HG03457 (cell line): ENCODE data around the gene ARHGDIB.

Source experiments
- ATAC-seq: cut with Tn5 transposase; IDR thresholded peaks from one replicate; pipeline ENCODE4 v1.9.1; 2021; ENCODE audit warnings: moderate number of reproducible peaks; ENCODE audit not compliant: unreplicated experiment

ARHGDIB gene

DNA sequence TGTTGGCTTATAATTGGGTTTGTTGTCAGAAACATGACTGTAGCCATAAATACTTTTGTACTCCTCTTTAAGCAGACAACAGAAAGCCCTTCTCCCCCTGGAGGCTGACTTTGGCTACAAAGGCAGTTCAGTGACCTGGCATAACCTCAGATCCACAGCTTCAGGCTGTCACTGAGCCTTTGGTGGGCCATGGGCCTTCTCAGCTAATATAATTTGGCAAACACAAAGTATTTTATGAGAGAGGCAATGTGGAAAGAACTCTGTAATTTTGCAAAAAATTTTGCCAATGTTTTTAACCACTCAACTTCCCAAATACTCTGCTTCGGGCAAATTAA, 60.2 kb downstream of the ARHGDIB start:
- ATAC-seq: no peak

DNA sequence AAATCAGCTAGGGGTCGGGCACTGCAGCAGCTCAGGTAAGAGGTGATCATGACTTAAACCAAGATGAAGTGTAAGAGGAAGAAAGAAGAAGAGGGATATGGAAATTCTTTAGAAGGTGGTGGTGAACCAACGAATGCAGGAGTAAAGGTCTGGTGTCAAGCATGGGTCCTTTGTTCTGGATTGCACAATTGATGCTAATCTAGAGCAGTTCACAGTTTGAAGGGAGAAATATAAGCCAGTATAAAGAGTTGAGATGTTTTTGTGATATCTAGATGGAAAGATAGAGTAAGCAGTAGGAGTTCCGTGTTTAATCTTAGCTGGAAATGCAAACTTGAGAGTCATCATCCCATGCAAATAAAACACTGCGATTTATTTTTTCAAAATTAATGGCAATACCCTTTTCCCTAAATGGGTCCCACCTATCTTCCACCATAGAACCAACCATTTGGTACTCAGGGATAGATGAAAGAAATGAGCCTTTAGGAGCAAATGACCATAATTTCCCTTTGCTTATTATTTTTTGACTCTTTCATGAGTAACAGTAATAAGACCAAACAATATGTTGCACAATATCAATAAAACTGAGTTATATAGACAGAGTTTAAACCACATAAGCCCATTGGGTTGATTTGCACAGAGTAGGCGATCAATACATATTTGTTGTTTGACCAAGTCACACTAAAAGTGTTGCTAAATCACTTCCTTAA, 60.7 kb downstream of the ARHGDIB start:
- ATAC-seq: no peak

DNA sequence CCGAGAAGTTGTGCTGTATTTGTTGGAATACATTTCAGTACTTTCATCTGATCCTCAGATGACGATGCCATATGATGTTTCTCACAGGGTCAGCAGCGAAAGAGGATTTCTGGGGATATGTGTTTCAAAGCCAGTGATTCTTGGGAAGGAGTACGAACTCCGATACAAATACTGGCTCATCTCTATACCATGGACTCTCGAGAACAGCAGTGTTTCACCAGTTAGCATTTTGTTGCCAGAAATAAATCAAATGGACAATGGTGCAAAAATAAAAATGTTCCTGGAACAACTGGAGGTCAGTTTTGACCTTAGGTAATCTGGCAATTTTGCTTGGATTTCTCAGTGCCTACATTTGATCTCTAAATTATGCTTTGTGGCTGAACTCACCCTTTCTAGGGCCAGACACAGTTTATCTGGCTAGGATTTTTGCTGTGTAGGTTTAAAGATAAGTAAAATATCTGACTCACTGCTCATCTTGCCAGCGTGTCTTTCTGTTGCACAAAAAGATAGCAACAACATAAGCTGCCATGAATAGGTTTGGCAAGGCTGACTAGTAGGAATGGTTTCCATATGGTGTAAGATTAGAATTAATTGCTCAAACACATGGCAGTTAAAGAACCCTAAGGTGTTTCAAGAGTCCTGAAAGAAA, 64.8 kb downstream of the ARHGDIB start:
- ATAC-seq: no peak

DNA sequence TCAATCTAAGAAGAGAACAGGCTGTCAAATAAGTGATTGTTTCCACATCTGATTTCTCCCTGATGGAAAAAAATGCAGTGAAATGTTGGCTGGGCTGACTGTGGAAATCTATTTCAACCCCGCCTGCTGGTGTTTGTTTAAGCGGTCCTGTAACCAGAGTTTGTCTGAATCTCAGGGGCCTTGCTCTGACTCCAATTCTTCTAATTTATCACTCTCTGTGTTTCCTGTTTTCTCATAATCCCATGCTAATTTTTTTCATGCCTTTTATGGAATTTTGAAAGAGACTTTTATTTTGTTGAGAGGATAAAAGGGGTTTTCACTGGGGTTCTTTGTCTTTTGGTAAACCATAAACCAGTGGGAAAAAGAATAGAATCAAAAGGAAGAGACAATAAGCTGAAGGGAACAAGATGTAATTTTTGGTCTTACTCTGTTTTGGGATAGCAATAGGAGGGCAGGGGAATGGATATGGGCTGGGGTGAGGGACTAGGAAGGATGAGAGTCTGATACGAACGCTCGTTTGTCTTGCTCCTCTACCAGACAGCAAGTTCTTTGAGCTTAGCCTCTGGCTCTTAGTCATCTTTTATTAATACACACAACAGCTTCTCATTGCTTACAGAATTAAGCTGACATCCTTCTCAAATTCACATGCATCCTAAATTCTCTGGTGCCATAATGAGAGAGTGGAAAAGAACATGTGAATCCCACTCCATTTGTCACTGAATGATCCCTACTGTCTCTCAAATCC, 67.7 kb downstream of the ARHGDIB start:
- no peak for ATAC-seq

DNA sequence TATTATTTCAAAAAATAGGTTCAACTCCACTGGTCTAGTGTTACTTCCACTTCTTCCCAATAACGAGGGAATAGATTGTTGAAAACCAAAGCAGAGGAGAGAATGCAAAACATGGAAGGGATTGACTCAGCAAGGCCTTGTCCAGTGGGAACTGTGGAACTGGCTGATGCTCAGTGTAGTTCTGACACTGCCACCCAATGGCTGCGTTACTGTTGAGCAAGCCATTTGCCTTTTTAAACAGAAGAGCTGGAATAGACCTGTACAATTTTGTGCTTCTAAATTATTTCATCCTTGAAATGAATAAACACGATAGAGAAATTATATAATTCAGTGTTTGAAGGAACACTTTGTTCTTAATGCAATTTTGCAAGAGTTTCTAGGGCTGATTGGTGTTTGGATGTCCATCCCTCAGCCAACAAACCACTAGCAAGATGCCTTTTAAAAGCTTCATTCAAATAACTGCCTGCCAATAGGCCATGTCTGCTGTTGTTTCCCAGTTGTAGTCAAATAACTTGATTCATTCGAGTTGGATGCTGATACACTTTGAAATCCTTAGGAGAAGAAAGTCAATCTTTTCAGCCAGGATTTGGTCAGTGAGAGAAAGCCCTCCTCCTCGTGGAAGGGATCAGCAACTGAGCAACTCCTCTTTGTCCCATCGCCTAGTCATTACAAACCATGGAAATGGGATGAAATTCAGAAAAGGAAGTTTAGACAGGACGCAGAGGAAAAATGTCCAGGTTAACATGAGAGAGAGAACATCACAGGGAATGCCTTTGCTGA, 68.5 kb downstream of the ARHGDIB start:
- ATAC-seq: no peak
